ENCODE measurements around the gene CAB39. TPM values are rescaled to one million over a fixed set of nuclear protein-coding genes. Genes with fewer than 3 reads are reported as not detected.

Gene CAB39
- total and polyA plus RNA-seq, 2 experiments from 2014 or later = 31.9 to 36.2 TPM

GRCh38 chr2:230849633-230850357 lies 137.2 kb downstream of the CAB39 start:
- no peaks in the 10 kb centered on the region for H3K36me3 ChIP-seq
- peak; percentile 44 to 49 for DNase-seq (ENCODE audit: low read depth in 1 of 2, low spot score in 1 of 2)

GRCh38 chr2:230850358-230850658 lies 137.7 kb downstream of the CAB39 start:
- Histone ChIP-seq H3K36me3 (no peaks in the 10 kb centered on the region), H3K27me3 (no peaks in the 10 kb centered on the region), H3K9me3 (ENCODE audit: low read depth) (no peaks in the 10 kb centered on the region), H3K4me1 (ENCODE audit: low read depth) (no peaks in the 10 kb centered on the region), H3K27ac (no peak overlapping the region), H3K4me3 (no peak overlapping the region)
- TF ChIP-seq CTCF (IDR thresholded peaks at IDR 0.05; ENCODE audit: low read depth, low read length) = no peak
- no peak for DNase-seq (ENCODE audit: low read depth in 1 of 2, low spot score in 1 of 2)

More at GRCh38 chr2:230849633-230850357, 137.2 kb downstream of the CAB39 start:
- Histone ChIP-seq H3K27me3 (no peaks in the 10 kb centered on the region), H3K4me3 (no peak overlapping the region), H3K9me3 (ENCODE audit: low read depth) (no peaks in the 10 kb centered on the region), H3K4me1 (ENCODE audit: low read depth) (no peaks in the 10 kb centered on the region), H3K27ac (no peak overlapping the region)
- peak; percentile 92 for TF ChIP-seq CTCF (IDR thresholded peaks at IDR 0.05; ENCODE audit: low read depth, low read length)

- H3K27me3 ChIP-seq = no peaks in the 10 kb centered on the region
- no peak for TF ChIP-seq CTCF (IDR thresholded peaks at IDR 0.05; ENCODE audit: low read depth, low read length)
- no peak overlapping the region for H3K4me3 ChIP-seq
- no peak overlapping the region for H3K27ac ChIP-seq
- no peaks in the 10 kb centered on the region for H3K9me3 ChIP-seq (ENCODE audit: low read depth)
- no peaks in the 10 kb centered on the region for H3K36me3 ChIP-seq
- H3K4me1 ChIP-seq (ENCODE audit: low read depth) = no peaks in the 10 kb centered on the region
- no peak for DNase-seq (ENCODE audit: low read depth in 1 of 2, low spot score in 1 of 2)
Observed at GRCh38 chr2:230852113-230852512, 139.5 kb downstream of the CAB39 start.

- peaks cover 22% of the 10 kb centered on the region for H3K4me1 ChIP-seq (ENCODE audit: low read depth)
- H3K4me3 ChIP-seq = no peak overlapping the region
- H3K9me3 ChIP-seq (ENCODE audit: low read depth) = no peaks in the 10 kb centered on the region
- peak overlapping the region; percentile 38 for H3K27ac ChIP-seq
- peak in 1 of 2 donors; percentile 67 for DNase-seq (ENCODE audit: low read depth in 1 of 2, low spot score in 1 of 2)
- no peaks in the 10 kb centered on the region for H3K27me3 ChIP-seq
- TF ChIP-seq CTCF (IDR thresholded peaks at IDR 0.05; ENCODE audit: low read depth, low read length) = no peak
- H3K36me3 ChIP-seq = no peaks in the 10 kb centered on the region
Observed at GRCh38 chr2:230861552-230862255, 149.1 kb downstream of the CAB39 start.

GRCh38 chr2:230862292-230862691 lies 149.7 kb downstream of the CAB39 start:
- TF ChIP-seq CTCF (IDR thresholded peaks at IDR 0.05; ENCODE audit: low read depth, low read length) = no peak
- peaks cover 26% of the 10 kb centered on the region for H3K4me1 ChIP-seq (ENCODE audit: low read depth)
- no peaks in the 10 kb centered on the region for H3K36me3 ChIP-seq
- no peaks in the 10 kb centered on the region for H3K9me3 ChIP-seq (ENCODE audit: low read depth)
- DNase-seq (ENCODE audit: low read depth in 1 of 2, low spot score in 1 of 2) = no peak
- H3K27me3 ChIP-seq = no peaks in the 10 kb centered on the region
- no peak overlapping the region for H3K27ac ChIP-seq
- H3K4me3 ChIP-seq = no peak overlapping the region

Measured in cardiac muscle cell (in vitro differentiated cells and primary cell).